KMS-11 (cell line): Measurements from ENCODE around the gene WNT6.

Source experiments
- H2AFZ ChIP-seq: fragments of 200-600 bp; sonication (generic); 2 replicates; pipeline ENCODE4 v1.6.1; 2016; ENCODE audit warnings: antibody characterized with exemption, mixed run types, low read depth
- H3K27ac ChIP-seq: fragments of 200-600 bp; sonication (generic); 2 replicates; pipeline ENCODE4 v1.6.1; 2016; ENCODE audit warnings: mild to moderate bottlenecking, mixed run types
- H3K27me3 ChIP-seq: fragments of 200-600 bp; sonication (generic); 2 replicates; pipeline ENCODE4 v1.6.1; 2017; ENCODE audit warnings: mild to moderate bottlenecking, low read depth, mixed run types, moderate library complexity; ENCODE audit not compliant: insufficient read depth
- H3K36me3 ChIP-seq: fragments of 200-600 bp; sonication (generic); 2 replicates; pipeline ENCODE4 v1.6.1; 2017; ENCODE audit warnings: mild to moderate bottlenecking, mixed run types; ENCODE audit not compliant: insufficient read depth
- H3K4me1 ChIP-seq: fragments of 200-600 bp; sonication (generic); 2 replicates; pipeline ENCODE4 v1.6.1; 2016; ENCODE audit warnings: mild to moderate bottlenecking, low read depth, mixed run types; ENCODE audit not compliant: poor library complexity, severe bottlenecking
- H3K4me2 ChIP-seq: fragments of 200-600 bp; sonication (generic); 2 replicates; pipeline ENCODE4 v1.7.0; 2016; ENCODE audit warnings: mild to moderate bottlenecking, mixed run types
- H3K4me3 ChIP-seq: fragments of 200-600 bp; sonication (generic); IDR thresholded peaks from 2 replicates; pipeline ENCODE4 v1.6.1; 2017; ENCODE audit warnings: low read depth, low read length, mixed read lengths; ENCODE audit not compliant: insufficient read depth
- H3K79me2 ChIP-seq: fragments of 200-600 bp; sonication (generic); 2 replicates; pipeline ENCODE4 v1.6.1; 2016; ENCODE audit warnings: low read depth, mixed run types; ENCODE audit not compliant: insufficient read depth
- H3K9ac ChIP-seq: fragments of 200-600 bp; sonication (generic); 2 replicates; pipeline ENCODE4 v1.6.1; 2016; ENCODE audit warnings: mild to moderate bottlenecking, mixed run types
- H4K20me1 ChIP-seq: fragments of 200-600 bp; sonication (generic); 2 replicates; pipeline ENCODE4 v1.6.1; 2016; ENCODE audit warnings: mild to moderate bottlenecking, mixed run types; ENCODE audit not compliant: insufficient read depth
- TF ChIP-seq, protein P1 (sequence below): fragments of 200-600 bp; sonication (generic); conservative IDR thresholded peaks from 2 replicates; pipeline ENCODE4 v1.6.1; 2017; ENCODE audit warnings: low read depth, mild to moderate bottlenecking, antibody characterized with exemption, low read length, moderate library complexity, mixed read lengths

The WNT6 gene

DNA sequence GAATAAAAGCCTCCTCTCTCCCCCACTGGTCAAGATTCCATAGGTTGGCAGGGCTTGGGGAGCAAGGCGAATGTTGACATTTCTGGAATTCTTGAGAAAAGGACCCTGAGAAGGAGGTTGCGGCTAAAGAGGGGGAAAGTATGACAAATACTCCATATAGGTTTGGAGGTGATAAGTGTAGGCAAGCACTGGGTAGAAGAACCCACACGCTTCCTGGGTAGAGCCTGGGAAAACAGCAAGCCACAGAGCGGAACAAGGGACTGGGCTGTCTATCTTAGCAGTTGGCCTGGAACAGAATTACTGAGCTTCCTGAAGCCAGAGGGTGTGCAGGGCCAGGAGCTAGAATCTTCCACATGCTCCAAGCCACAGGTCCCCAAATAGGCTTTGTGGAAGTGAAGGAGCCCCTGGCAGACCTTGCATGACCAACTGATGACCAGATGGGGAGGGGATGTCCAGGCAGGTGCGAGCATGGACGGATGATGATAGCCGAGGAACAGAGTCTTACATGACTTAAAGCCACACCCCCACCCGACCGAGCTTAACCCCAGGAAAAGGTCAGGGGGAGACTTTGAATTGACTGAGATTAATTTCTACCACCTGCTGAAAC is 37.9 kb upstream of the WNT6 start:
- Histone ChIP-seq H4K20me1 (no peaks in the 10 kb centered on the region), H3K36me3 (no peaks in the 10 kb centered on the region), H3K4me3 (no peak overlapping the region), H3K27ac (no peak overlapping the region), H3K79me2 (no peaks in the 10 kb centered on the region), H2AFZ (no peak overlapping the region), H3K4me2 (no peak overlapping the region), H3K9ac (no peak overlapping the region), H3K27me3 (no peaks in the 10 kb centered on the region), H3K4me1 (no peaks in the 10 kb centered on the region)
- TF ChIP-seq, protein P1, sequence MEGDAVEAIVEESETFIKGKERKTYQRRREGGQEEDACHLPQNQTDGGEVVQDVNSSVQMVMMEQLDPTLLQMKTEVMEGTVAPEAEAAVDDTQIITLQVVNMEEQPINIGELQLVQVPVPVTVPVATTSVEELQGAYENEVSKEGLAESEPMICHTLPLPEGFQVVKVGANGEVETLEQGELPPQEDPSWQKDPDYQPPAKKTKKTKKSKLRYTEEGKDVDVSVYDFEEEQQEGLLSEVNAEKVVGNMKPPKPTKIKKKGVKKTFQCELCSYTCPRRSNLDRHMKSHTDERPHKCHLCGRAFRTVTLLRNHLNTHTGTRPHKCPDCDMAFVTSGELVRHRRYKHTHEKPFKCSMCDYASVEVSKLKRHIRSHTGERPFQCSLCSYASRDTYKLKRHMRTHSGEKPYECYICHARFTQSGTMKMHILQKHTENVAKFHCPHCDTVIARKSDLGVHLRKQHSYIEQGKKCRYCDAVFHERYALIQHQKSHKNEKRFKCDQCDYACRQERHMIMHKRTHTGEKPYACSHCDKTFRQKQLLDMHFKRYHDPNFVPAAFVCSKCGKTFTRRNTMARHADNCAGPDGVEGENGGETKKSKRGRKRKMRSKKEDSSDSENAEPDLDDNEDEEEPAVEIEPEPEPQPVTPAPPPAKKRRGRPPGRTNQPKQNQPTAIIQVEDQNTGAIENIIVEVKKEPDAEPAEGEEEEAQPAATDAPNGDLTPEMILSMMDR, result no peak

DNA sequence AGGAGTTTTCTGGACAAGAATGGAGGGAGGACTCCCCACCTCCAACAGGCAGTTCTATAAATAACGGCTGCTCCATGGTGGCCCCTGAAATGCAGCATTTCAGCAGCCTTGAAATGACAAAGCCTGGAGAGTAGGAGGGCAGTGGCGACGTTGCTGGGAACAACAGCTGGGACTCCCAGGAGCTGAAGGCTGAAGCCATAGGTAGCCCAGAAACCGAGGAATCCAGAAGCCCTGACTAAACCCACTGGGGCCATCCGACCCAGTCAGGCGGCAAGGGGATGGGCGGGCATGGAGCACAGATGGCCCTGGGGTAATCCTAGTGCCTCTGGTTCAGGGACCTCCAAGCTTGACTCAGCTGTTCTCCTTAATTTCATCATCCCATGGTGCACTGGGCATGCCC is 37.0 kb upstream of the WNT6 start:
- no peak overlapping the region for H3K9ac ChIP-seq
- H3K79me2 ChIP-seq, result no peaks in the 10 kb centered on the region
- no peaks in the 10 kb centered on the region for H4K20me1 ChIP-seq
- no peak overlapping the region for H3K27ac ChIP-seq
- H2AFZ ChIP-seq, result no peak overlapping the region
- H3K4me1 ChIP-seq, result no peaks in the 10 kb centered on the region
- no peak overlapping the region for H3K4me3 ChIP-seq
- H3K36me3 ChIP-seq, result no peaks in the 10 kb centered on the region
- TF ChIP-seq, protein P1, result no peak
- H3K4me2 ChIP-seq, result no peak overlapping the region
- no peaks in the 10 kb centered on the region for H3K27me3 ChIP-seq

DNA sequence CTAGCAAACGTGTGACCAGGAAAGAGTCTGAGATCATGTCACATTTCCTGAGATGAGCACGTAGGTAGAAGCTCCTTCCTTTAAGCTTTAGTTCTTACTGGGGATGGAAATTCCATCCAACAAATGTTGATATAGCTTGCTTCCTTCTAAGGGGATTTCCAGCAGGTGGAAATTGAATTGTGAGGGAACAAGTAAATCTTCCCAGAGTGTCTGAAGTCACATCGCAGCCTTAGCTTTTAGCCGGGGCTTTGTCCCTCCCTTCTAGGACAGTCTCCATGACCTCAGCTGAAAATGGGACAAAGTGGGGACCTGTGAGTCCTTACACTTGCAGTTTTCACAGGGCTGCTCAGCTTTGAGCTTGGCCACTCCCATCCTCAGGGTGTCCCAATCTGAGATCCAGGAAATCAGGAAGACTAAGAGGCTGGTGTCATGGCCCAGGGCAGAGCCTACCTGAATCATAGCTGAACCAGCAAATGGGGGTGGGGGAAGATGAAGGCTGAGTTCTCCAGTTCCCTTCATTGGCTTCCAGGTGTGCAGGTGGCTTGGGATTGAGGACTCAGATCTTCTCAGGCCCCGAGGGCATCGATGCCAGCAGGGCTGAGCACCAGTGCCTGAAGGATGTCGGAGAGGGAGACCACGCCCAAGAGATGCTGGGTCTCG is 36.3 kb upstream of the WNT6 start:
- Histone ChIP-seq H3K79me2 (no peaks in the 10 kb centered on the region), H3K4me1 (no peaks in the 10 kb centered on the region), H3K27ac (no peak overlapping the region), H3K4me3 (no peak overlapping the region), H3K36me3 (no peaks in the 10 kb centered on the region), H2AFZ (no peak overlapping the region), H3K4me2 (no peak overlapping the region), H3K9ac (no peak overlapping the region), H4K20me1 (no peaks in the 10 kb centered on the region), H3K27me3 (no peaks in the 10 kb centered on the region)
- TF ChIP-seq, protein P1, result no peak

DNA sequence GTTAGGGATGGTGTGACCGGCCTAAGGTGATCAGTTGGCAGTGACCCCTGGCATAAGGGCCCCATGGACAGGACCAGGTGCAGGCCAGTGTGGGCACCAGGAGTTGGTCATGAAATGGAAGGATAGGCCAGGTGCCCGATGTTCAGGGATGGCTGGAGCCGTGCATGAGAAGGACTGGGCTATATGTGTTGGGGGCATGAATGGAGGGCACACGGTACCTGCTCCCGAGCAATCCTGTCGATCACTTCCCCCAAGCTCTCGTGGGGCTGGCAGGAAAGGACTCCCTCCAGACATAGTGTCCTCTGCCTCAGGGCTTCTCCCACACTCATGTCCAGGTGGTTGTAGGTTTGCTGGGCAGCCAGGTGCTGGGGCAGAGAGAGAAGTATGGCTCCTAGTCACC is 35.6 kb upstream of the WNT6 start:
- Histone ChIP-seq H3K4me1 (no peaks in the 10 kb centered on the region), H3K27ac (no peak overlapping the region), H3K9ac (no peak overlapping the region), H2AFZ (no peak overlapping the region), H3K27me3 (no peaks in the 10 kb centered on the region), H3K79me2 (no peaks in the 10 kb centered on the region), H4K20me1 (no peaks in the 10 kb centered on the region), H3K36me3 (no peaks in the 10 kb centered on the region), H3K4me2 (no peak overlapping the region), H3K4me3 (no peak overlapping the region)
- TF ChIP-seq, protein P1, result no peak
